Measurements from ENCODE around the gene LSAMP. TPM values are rescaled to one million over a fixed set of nuclear protein-coding genes. Genes with fewer than 3 reads are reported as not detected.

LSAMP gene
- total RNA-seq, 1 donor from 2014 or later = not detected

- H3K27ac Mint-ChIP-seq = no peak overlapping the region
These were observed 181.3 kb downstream of the LSAMP start for GRCh38 chr3:116263842-116264545.

GRCh38 chr3:116260491-116260890, 184.8 kb downstream of the LSAMP start:
- intact Hi-C loops (cut with micrococcal nuclease) = no loop called here
- no peaks in the 10 kb centered on the region for H3K4me1 Mint-ChIP-seq (ENCODE audit: low read depth)

More at GRCh38 chr3:116263842-116264545, 181.3 kb downstream of the LSAMP start:
- Mint-ChIP-seq H3K9me3 (no peaks in the 10 kb centered on the region), H3K4me1 (ENCODE audit: low read depth) (no peaks in the 10 kb centered on the region), H3K4me3 (ENCODE audit: low read depth) (no peak overlapping the region), H3K36me3 (ENCODE audit: low read depth) (no peaks in the 10 kb centered on the region), H3K27me3 (ENCODE audit: low read depth) (no peaks in the 10 kb centered on the region)
- intact Hi-C loops (cut with micrococcal nuclease) = no loop called here
- no peak for DNase-seq (ENCODE audit: low spot score)

GRCh38 chr3:116259984-116260383, 185.3 kb downstream of the LSAMP start:
- Mint-ChIP-seq H3K4me1 (ENCODE audit: low read depth) (no peaks in the 10 kb centered on the region), H3K36me3 (ENCODE audit: low read depth) (no peaks in the 10 kb centered on the region)
- intact Hi-C loops (cut with micrococcal nuclease) = no loop called here

More at GRCh38 chr3:116260491-116260890, 184.8 kb downstream of the LSAMP start:
- Mint-ChIP-seq H3K36me3 (ENCODE audit: low read depth) (no peaks in the 10 kb centered on the region), H3K9me3 (no peaks in the 10 kb centered on the region), H3K4me3 (ENCODE audit: low read depth) (no peak overlapping the region), H3K27ac (no peak overlapping the region), H3K27me3 (ENCODE audit: low read depth) (no peaks in the 10 kb centered on the region)
- no peak for DNase-seq (ENCODE audit: low spot score)

GRCh38 chr3:116256843-116257485, 188.3 kb downstream of the LSAMP start:
- Mint-ChIP-seq H3K27ac (no peak overlapping the region), H3K4me3 (ENCODE audit: low read depth) (no peak overlapping the region)

More at GRCh38 chr3:116259984-116260383, 185.3 kb downstream of the LSAMP start:
- no peak overlapping the region for H3K27ac Mint-ChIP-seq
- no peaks in the 10 kb centered on the region for H3K9me3 Mint-ChIP-seq
- no peak overlapping the region for H3K4me3 Mint-ChIP-seq (ENCODE audit: low read depth)
- no peaks in the 10 kb centered on the region for H3K27me3 Mint-ChIP-seq (ENCODE audit: low read depth)
- DNase-seq (ENCODE audit: low spot score) = no peak

GRCh38 chr3:116254541-116254940, 190.7 kb downstream of the LSAMP start:
- no peak overlapping the region for H3K4me3 Mint-ChIP-seq (ENCODE audit: low read depth)
- H3K36me3 Mint-ChIP-seq (ENCODE audit: low read depth) = no peaks in the 10 kb centered on the region
- H3K9me3 Mint-ChIP-seq = no peaks in the 10 kb centered on the region
- H3K4me1 Mint-ChIP-seq (ENCODE audit: low read depth) = no peaks in the 10 kb centered on the region
- no peak for DNase-seq (ENCODE audit: low spot score)
- intact Hi-C loops (cut with micrococcal nuclease) = no loop called here
- no peaks in the 10 kb centered on the region for H3K27me3 Mint-ChIP-seq (ENCODE audit: low read depth)
- no peak overlapping the region for H3K27ac Mint-ChIP-seq

More at GRCh38 chr3:116256843-116257485, 188.3 kb downstream of the LSAMP start:
- intact Hi-C loops (cut with micrococcal nuclease) = no loop called here
- Mint-ChIP-seq H3K27me3 (ENCODE audit: low read depth) (no peaks in the 10 kb centered on the region), H3K36me3 (ENCODE audit: low read depth) (no peaks in the 10 kb centered on the region), H3K9me3 (no peaks in the 10 kb centered on the region), H3K4me1 (ENCODE audit: low read depth) (no peaks in the 10 kb centered on the region)
- no peak for DNase-seq (ENCODE audit: low spot score)

GRCh38 chr3:116253511-116253910, 191.8 kb downstream of the LSAMP start:
- H3K27me3 Mint-ChIP-seq (ENCODE audit: low read depth) = no peaks in the 10 kb centered on the region
- H3K36me3 Mint-ChIP-seq (ENCODE audit: low read depth) = no peaks in the 10 kb centered on the region
- H3K4me3 Mint-ChIP-seq (ENCODE audit: low read depth) = no peak overlapping the region
- H3K4me1 Mint-ChIP-seq (ENCODE audit: low read depth) = no peaks in the 10 kb centered on the region
- intact Hi-C loops (cut with micrococcal nuclease) = no loop called here
- H3K27ac Mint-ChIP-seq = no peak overlapping the region
- H3K9me3 Mint-ChIP-seq = no peaks in the 10 kb centered on the region
- DNase-seq (ENCODE audit: low spot score) = no peak

GRCh38 chr3:116247605-116248004, 197.7 kb downstream of the LSAMP start:
- Mint-ChIP-seq H3K9me3 (no peaks in the 10 kb centered on the region), H3K27me3 (ENCODE audit: low read depth) (no peaks in the 10 kb centered on the region), H3K4me1 (ENCODE audit: low read depth) (no peaks in the 10 kb centered on the region), H3K36me3 (ENCODE audit: low read depth) (no peaks in the 10 kb centered on the region), H3K27ac (no peak overlapping the region), H3K4me3 (ENCODE audit: low read depth) (no peak overlapping the region)
- intact Hi-C loops (cut with micrococcal nuclease) = no loop called here
- no peak for DNase-seq (ENCODE audit: low spot score)

GRCh38 chr3:116246406-116246980, 198.8 kb downstream of the LSAMP start:
- no peak for DNase-seq (ENCODE audit: low spot score)
- Mint-ChIP-seq H3K27ac (no peak overlapping the region), H3K9me3 (no peaks in the 10 kb centered on the region), H3K36me3 (ENCODE audit: low read depth) (no peaks in the 10 kb centered on the region), H3K4me1 (ENCODE audit: low read depth) (no peaks in the 10 kb centered on the region), H3K4me3 (ENCODE audit: low read depth) (no peak overlapping the region), H3K27me3 (ENCODE audit: low read depth) (no peaks in the 10 kb centered on the region)
- intact Hi-C loops (cut with micrococcal nuclease) = no loop called here

GRCh38 chr3:116242825-116243224, 202.5 kb downstream of the LSAMP start:
- no peak for DNase-seq (ENCODE audit: low spot score)
- no peak overlapping the region for H3K4me3 Mint-ChIP-seq (ENCODE audit: low read depth)
- H3K27me3 Mint-ChIP-seq (ENCODE audit: low read depth) = no peaks in the 10 kb centered on the region
- no peaks in the 10 kb centered on the region for H3K4me1 Mint-ChIP-seq (ENCODE audit: low read depth)
- H3K27ac Mint-ChIP-seq = no peak overlapping the region
- H3K36me3 Mint-ChIP-seq (ENCODE audit: low read depth) = no peaks in the 10 kb centered on the region
- intact Hi-C loops (cut with micrococcal nuclease) = no loop called here
- H3K9me3 Mint-ChIP-seq = no peaks in the 10 kb centered on the region

GRCh38 chr3:116241677-116242076, 203.6 kb downstream of the LSAMP start:
- intact Hi-C loops (cut with micrococcal nuclease) = no loop called here
- H3K36me3 Mint-ChIP-seq (ENCODE audit: low read depth) = no peaks in the 10 kb centered on the region
- H3K4me1 Mint-ChIP-seq (ENCODE audit: low read depth) = no peaks in the 10 kb centered on the region
- no peak overlapping the region for H3K27ac Mint-ChIP-seq
- H3K9me3 Mint-ChIP-seq = no peaks in the 10 kb centered on the region
- H3K4me3 Mint-ChIP-seq (ENCODE audit: low read depth) = no peak overlapping the region
- no peaks in the 10 kb centered on the region for H3K27me3 Mint-ChIP-seq (ENCODE audit: low read depth)
- DNase-seq (ENCODE audit: low spot score) = no peak

GRCh38 chr3:116240261-116240660, 205.0 kb downstream of the LSAMP start:
- Mint-ChIP-seq H3K9me3 (no peaks in the 10 kb centered on the region), H3K4me3 (ENCODE audit: low read depth) (no peak overlapping the region), H3K36me3 (ENCODE audit: low read depth) (no peaks in the 10 kb centered on the region), H3K27ac (no peak overlapping the region), H3K27me3 (ENCODE audit: low read depth) (no peaks in the 10 kb centered on the region), H3K4me1 (ENCODE audit: low read depth) (no peaks in the 10 kb centered on the region)
- no peak for DNase-seq (ENCODE audit: low spot score)
- intact Hi-C loops (cut with micrococcal nuclease) = no loop called here

GRCh38 chr3:116238846-116239565, 206.3 kb downstream of the LSAMP start:
- Mint-ChIP-seq H3K27me3 (ENCODE audit: low read depth) (no peaks in the 10 kb centered on the region), H3K36me3 (ENCODE audit: low read depth) (no peaks in the 10 kb centered on the region), H3K4me3 (ENCODE audit: low read depth) (no peak overlapping the region), H3K9me3 (no peaks in the 10 kb centered on the region), H3K27ac (no peak overlapping the region), H3K4me1 (ENCODE audit: low read depth) (no peaks in the 10 kb centered on the region)
- intact Hi-C loops (cut with micrococcal nuclease) = no loop called here
- DNase-seq (ENCODE audit: low spot score) = no peak
